A673 (cell line): ENCODE results near the gene CRHR1.

ENCODE experiments used
- EZH2 ChIP-seq: fragments of 200-600 bp; sonication (generic); IDR thresholded peaks from 2 replicates; pipeline ENCODE4 v1.6.1; 2017; ENCODE audit warnings: borderline replicate concordance, low read depth, mild to moderate bottlenecking, mixed read lengths, antibody characterized with exemption, low read length; ENCODE audit not compliant: poor library complexity, severe bottlenecking
- TF ChIP-seq, protein P1 (sequence below): fragments of 300-800, 200-600 bp; sonication (generic); conservative IDR thresholded peaks from 2 replicates; pipeline ENCODE4 v1.5.1; 2017; ENCODE audit warnings: low read depth, mild to moderate bottlenecking, antibody characterized with exemption, low read length, moderate library complexity, mixed read lengths

DNA sequence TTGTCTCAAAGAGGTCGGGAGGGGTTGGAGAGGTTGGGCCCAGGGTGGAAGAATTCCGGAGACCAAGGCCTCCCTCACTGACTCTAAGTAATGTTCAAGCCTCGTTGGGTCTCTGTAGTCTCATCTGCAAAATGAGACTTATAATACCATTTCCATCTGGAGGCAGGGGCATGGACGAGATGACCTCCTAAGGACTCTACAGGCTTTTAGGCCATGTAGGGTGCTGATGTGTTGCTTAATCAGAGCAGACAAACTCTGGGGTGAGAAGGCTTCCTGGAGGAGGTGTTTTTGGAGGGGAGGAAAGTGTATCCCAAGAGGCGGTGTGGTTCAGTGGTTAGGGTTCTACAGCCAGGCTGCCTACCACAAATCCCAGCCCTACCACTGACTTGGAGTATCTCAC, 63.6 kb downstream of the CRHR1 start:
- TF ChIP-seq, protein P1, sequence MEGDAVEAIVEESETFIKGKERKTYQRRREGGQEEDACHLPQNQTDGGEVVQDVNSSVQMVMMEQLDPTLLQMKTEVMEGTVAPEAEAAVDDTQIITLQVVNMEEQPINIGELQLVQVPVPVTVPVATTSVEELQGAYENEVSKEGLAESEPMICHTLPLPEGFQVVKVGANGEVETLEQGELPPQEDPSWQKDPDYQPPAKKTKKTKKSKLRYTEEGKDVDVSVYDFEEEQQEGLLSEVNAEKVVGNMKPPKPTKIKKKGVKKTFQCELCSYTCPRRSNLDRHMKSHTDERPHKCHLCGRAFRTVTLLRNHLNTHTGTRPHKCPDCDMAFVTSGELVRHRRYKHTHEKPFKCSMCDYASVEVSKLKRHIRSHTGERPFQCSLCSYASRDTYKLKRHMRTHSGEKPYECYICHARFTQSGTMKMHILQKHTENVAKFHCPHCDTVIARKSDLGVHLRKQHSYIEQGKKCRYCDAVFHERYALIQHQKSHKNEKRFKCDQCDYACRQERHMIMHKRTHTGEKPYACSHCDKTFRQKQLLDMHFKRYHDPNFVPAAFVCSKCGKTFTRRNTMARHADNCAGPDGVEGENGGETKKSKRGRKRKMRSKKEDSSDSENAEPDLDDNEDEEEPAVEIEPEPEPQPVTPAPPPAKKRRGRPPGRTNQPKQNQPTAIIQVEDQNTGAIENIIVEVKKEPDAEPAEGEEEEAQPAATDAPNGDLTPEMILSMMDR, result no peak
- no peak for TF ChIP-seq EZH2
